GM12891 (cell line): Measurements from ENCODE around the gene CCDC54. TPM values are rescaled to one million over a fixed set of nuclear protein-coding genes. Genes with fewer than 3 reads are reported as not detected.
"Not testable (repeated sequence)": the region's sequence is repeated elsewhere in the genome, so short reads cannot be mapped to it uniquely, and the experiment has no call there.

ENCODE experiments used
- DNase-seq: peaks from one replicate; pipeline ENCODE4 v3.0.0; 2011; ENCODE audit warnings: low spot score; ENCODE audit not compliant: insufficient read length
- FAIRE-seq: peaks from 2 replicates; lab custom pipeline; 2011; peaks lifted over from hg19 to GRCh38; lab: Jason Lieb, UNC
- PAX5 ChIP-seq: IDR thresholded peaks from 2 replicates; pipeline ENCODE4 v1.6.1; 2011; ENCODE audit warnings: low read length, moderate library complexity, mild to moderate bottlenecking; ENCODE audit not compliant: insufficient read depth, severe bottlenecking
- POLR2A ChIP-seq: IDR thresholded peaks from 2 replicates; pipeline ENCODE4 v1.6.1; 2011; ENCODE audit warnings: low read depth, low read length, control low read depth
- POLR2AphosphoS5 ChIP-seq: IDR thresholded peaks from 2 replicates; pipeline ENCODE4 v1.6.1; 2011; ENCODE audit warnings: low read depth, low read length, control low read depth
- POU2F2 ChIP-seq: IDR thresholded peaks from 2 replicates; pipeline ENCODE4 v1.6.1; 2011; ENCODE audit warnings: low read depth, mild to moderate bottlenecking, control low read depth, low read length, moderate library complexity
- SPI1 ChIP-seq: IDR thresholded peaks from 2 replicates; pipeline ENCODE4 v1.6.1; 2011; ENCODE audit warnings: low read depth, low read length, control low read depth
- TAF1 ChIP-seq: IDR thresholded peaks from 2 replicates; pipeline ENCODE4 v1.6.1; 2011; ENCODE audit warnings: low read depth, low read length, control low read depth
- polyA plus RNA-seq: library from polyadenylated mRNA; unstranded; fragments of >200 nt; gene quantifications from one replicate; pipeline ENCODE4 v1.2.1, GENCODE V29; 2012; ENCODE audit warnings: low read depth, missing spikeins, inconsistent platforms; ENCODE audit not compliant: missing spikeins

CCDC54 gene
- not detected for polyA plus RNA-seq

GRCh38 chr3:107377151-107377550 is at the start of gene CCDC54:
Gene CCDC54, plus strand, starts transcription at chr3:107377439. Its CDS starts 149 bp downstream, at chr3:107377588.
- DNase-seq (no peak), FAIRE-seq (no peak)
- TF ChIP-seq PAX5 (no peak), SPI1 (no peak), POLR2A (no peak), POLR2AphosphoS5 (no peak), POU2F2 (no peak), TAF1 (no peak)

DNA sequence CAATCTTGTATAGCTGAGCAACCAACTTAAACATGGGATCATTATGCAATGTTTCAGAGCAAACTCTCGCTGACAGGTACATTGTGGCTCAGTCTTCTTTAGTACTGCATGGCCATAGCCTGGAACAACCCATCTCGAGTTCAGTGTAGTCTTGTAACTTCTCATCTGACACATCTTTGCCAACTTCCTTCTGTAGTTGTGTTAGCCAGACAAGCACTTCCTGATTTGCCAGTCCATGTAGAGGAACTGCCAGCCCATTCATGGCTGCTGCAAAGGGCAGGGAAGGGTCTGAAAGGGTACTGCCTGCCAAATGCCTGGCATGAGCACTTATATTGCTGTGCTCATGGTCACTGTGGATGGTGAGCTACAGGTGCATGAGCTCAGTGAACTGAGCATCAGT is 49.2 kb upstream of the CCDC54 start:
- no peak for TF ChIP-seq POLR2AphosphoS5
- no peak for TF ChIP-seq POLR2A
- no peak for TF ChIP-seq POU2F2
- no peak for TF ChIP-seq TAF1
- TF ChIP-seq PAX5: no peak
- no peak for TF ChIP-seq SPI1
- DNase-seq (no peak), FAIRE-seq (no peak)

DNA sequence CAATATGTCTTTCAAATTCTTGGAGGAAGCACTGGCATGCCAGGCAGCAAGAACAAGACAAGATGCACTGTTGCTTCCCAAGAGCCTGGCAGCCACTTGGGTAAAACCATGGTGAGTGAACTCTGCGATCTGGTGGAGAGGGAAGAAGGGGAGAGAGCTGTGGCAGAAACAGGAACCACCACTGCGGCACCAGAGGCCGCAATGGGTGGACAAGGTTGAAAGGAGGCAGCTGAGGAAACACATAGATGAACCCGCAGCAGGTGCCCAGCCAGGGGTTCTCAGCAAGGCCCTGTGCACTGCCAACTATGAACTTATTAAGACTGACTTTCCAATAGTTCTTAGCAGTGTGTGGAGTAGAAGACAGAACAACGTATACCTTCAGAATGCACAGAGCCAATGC is 48.2 kb upstream of the CCDC54 start:
- TF ChIP-seq SPI1 (no peak), PAX5 (no peak), POU2F2 (no peak), TAF1 (no peak), POLR2A (no peak), POLR2AphosphoS5 (no peak)
- DNase-seq: no peak
- FAIRE-seq: no peak

GRCh38 chr3:107339690-107340089 is 37.5 kb upstream of the CCDC54 start:
- not testable (repeated sequence) for FAIRE-seq, DNase-seq

DNA sequence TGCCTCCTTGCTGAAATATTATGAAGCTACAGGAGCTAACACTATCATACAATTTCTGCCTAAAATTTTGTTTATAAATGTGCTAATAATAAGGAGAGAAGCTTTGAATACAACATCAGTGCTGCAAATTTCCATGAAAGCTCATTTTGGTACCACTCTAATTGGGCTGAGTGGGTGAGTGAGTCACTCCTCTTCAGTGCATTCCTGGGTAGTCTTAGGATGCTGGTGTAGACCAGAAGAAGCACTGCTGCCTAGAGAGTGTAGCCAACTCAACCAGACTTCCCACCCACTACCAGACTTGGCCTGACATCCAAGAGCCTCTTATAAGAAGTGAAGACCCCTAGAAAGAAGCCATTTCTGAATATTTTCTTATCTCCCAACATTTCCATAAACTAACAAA is 32.5 kb upstream of the CCDC54 start:
- no peak for DNase-seq
- FAIRE-seq: no peak
- no peak for TF ChIP-seq SPI1
- TF ChIP-seq TAF1: no peak
- no peak for TF ChIP-seq PAX5
- TF ChIP-seq POU2F2: no peak
- TF ChIP-seq POLR2A: no peak
- TF ChIP-seq POLR2AphosphoS5: no peak

DNA sequence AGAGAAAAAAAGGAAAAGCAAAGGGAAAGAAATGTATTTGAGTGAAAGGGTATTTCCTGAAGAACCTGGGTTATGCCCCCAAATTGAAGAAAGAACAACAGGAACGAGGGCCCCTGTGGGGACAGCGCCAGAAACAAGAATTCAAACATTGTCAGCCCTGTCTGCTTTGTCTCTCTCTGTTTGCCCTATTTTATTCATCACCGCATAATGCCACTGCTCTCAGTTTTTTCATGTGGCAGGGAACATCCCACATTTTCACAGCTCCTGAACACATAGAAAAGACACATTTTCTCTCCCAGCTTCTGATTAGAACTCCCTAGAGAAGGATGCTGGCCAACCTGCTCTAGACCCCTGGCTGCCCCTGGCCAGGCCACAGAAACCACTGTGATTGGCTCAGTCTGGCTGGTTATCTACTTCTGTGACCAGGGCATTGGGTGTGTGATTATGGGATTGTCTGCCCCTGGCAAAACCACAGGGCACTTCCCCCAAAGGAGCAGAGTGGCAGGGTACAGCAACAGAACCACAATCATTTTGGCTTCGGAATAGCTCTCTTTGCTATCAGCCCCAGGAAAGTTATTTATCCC is 31.3 kb upstream of the CCDC54 start:
- no peak for TF ChIP-seq POU2F2
- no peak for TF ChIP-seq TAF1
- TF ChIP-seq PAX5: no peak
- no peak for TF ChIP-seq POLR2A
- TF ChIP-seq SPI1: no peak
- TF ChIP-seq POLR2AphosphoS5: no peak
- DNase-seq (no peak), FAIRE-seq (no peak)

GRCh38 chr3:107346564-107346963 is 30.7 kb upstream of the CCDC54 start:
- FAIRE-seq (no peak), DNase-seq (no peak)
- TF ChIP-seq POLR2AphosphoS5: no peak
- no peak for TF ChIP-seq POLR2A
- no peak for TF ChIP-seq SPI1
- TF ChIP-seq TAF1: no peak
- TF ChIP-seq POU2F2: no peak
- no peak for TF ChIP-seq PAX5

DNA sequence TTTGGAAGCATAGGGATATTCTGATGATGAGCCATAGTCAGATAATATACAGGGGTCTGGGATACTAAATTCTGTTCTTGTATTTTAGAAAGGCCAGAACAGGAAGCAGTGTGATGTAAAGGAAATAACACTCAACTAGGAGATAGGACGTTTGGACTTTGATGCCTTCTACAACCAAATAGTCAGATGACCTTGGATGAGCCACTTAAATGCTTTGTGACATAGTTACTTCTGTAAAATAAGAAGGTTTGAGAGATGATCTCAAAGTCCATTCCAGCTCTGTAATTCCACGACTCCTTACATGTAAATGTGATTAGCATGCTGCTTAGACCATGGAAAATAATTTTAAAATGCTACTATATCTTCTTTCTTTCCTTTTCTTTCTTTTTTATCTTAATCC is 29.5 kb upstream of the CCDC54 start:
- no peak for TF ChIP-seq PAX5
- TF ChIP-seq POU2F2: no peak
- TF ChIP-seq SPI1: no peak
- no peak for TF ChIP-seq TAF1
- no peak for TF ChIP-seq POLR2AphosphoS5
- no peak for TF ChIP-seq POLR2A
- FAIRE-seq (no peak), DNase-seq (no peak)

DNA sequence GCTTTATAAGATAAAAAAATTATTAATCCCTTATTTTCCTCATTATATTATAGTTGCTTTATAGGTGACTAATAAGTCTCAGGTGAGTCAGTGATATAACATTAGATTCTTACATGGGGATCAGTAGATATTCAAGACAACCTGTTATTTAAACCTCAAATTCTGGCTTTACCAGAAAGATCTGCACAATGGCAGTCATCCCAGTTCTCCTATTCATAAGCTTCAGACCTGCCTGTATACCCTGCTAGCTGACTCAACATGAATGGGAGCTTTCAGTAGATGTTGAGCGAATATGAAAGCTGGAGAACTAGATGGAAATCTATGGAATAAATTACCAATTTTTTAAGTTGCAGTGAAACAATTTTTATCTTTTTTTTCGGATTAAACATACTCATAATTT is 20.5 kb upstream of the CCDC54 start:
- DNase-seq (no peak), FAIRE-seq (no peak)
- TF ChIP-seq SPI1 (no peak), POU2F2 (no peak), PAX5 (no peak), POLR2AphosphoS5 (no peak), POLR2A (no peak), TAF1 (no peak)

- FAIRE-seq (no peak), DNase-seq (no peak)
- TF ChIP-seq PAX5 (no peak), POLR2AphosphoS5 (no peak), POU2F2 (no peak), TAF1 (no peak), POLR2A (no peak), SPI1 (no peak)
Measured at GRCh38 chr3:107361633-107362032, 15.6 kb upstream of the CCDC54 start.
